HepG2 (cell line): ENCODE results near the gene ZNF48. TPM values are rescaled to one million over a fixed set of nuclear protein-coding genes. Genes with fewer than 3 reads are reported as not detected.

ENCODE experiments used
- ARNT ChIP-seq: fragments of 450-650 bp; IDR thresholded peaks from 2 replicates; pipeline ENCODE4 v1.6.1; 2017
- ATF4 ChIP-seq, 2 experiments: fragments of 450-650 bp in 1 of 2; sonication (generic) in 1 of 2; formaldehyde crosslinking; IDR thresholded peaks; 2 replicates each; pipeline versions ENCODE4 v1.5.0 to v1.8.0; 2020 to 2022; ENCODE audit warnings: mild to moderate bottlenecking in 1 of 2, missing genetic modification reagents in 1 of 2
- CENPX ChIP-seq: sonication (generic); formaldehyde crosslinking; IDR thresholded peaks from 2 replicates; pipeline ENCODE4 v1.9.0; 2021; ENCODE audit warnings: mild to moderate bottlenecking, missing genetic modification reagents, moderate library complexity
- HDAC1 ChIP-seq: sonication (generic); formaldehyde crosslinking; IDR thresholded peaks from 2 replicates; pipeline ENCODE4 v1.5.1; 2020; ENCODE audit warnings: mild to moderate bottlenecking, missing genetic modification reagents
- HDAC2 ChIP-seq: sonication (generic); formaldehyde crosslinking; IDR thresholded peaks from 2 replicates; pipeline ENCODE4 v1.4.0; 2020; ENCODE audit warnings: missing genetic modification reagents
- HIVEP1 ChIP-seq: sonication (generic); formaldehyde crosslinking; IDR thresholded peaks from 2 replicates; pipeline ENCODE4 v1.4.0; 2020; ENCODE audit warnings: mild to moderate bottlenecking, missing genetic modification reagents
- HMG20A ChIP-seq: IDR thresholded peaks from 2 replicates; pipeline ENCODE4 v1.6.1; 2016; ENCODE audit warnings: borderline replicate concordance
- LBX2 ChIP-seq: sonication (generic); formaldehyde crosslinking; IDR thresholded peaks from 2 replicates; pipeline ENCODE4 v1.5.0; 2020; ENCODE audit warnings: missing genetic modification reagents, mild to moderate bottlenecking, borderline replicate concordance
- NR2F2 ChIP-seq: IDR thresholded peaks from 2 replicates; pipeline ENCODE4 v1.6.1; 2012; ENCODE audit warnings: low read depth, inconsistent platforms, borderline replicate concordance
- PTBP1 ChIP-seq: fragments of 200-400 bp; formaldehyde crosslinking; IDR thresholded peaks from 2 replicates; pipeline ENCODE4 v1.6.1; 2018; ENCODE audit warnings: low read length, low read depth; ENCODE audit not compliant: poor library complexity, severe bottlenecking
- SOX13 ChIP-seq, 3 experiments: fragments of 450-650 bp in 1 of 3; sonication (generic) in 1 of 3; formaldehyde crosslinking in 1 of 3; IDR thresholded peaks in 2 of 3; conservative IDR thresholded peaks in 1 of 3; 2 replicates each; pipeline versions ENCODE4 v1.5.0 to v1.6.1; 2016 to 2020; ENCODE audit warnings: antibody characterized with exemption in 1 of 3, mild to moderate bottlenecking in 1 of 3, missing compliant biosample characterization in 1 of 3, missing genetic modification reagents in 1 of 3, moderate library complexity in 1 of 3
- TBL1XR1 ChIP-seq: fragments of 150-350 bp; IDR thresholded peaks from 2 replicates; pipeline ENCODE4 v1.6.1; 2014; ENCODE audit warnings: borderline replicate concordance, low read length; ENCODE audit not compliant: partially characterized antibody
- TEF ChIP-seq: sonication (generic); formaldehyde crosslinking; IDR thresholded peaks from 2 replicates; pipeline ENCODE4 v1.5.0; 2020; ENCODE audit warnings: missing genetic modification reagents
- ZEB1 ChIP-seq: IDR thresholded peaks from 2 replicates; pipeline ENCODE4 v1.6.1; 2012; ENCODE audit warnings: mild to moderate bottlenecking, low read depth, inconsistent platforms; ENCODE audit not compliant: insufficient replicate concordance
- ZNF234 ChIP-seq: sonication (generic); formaldehyde crosslinking; conservative IDR thresholded peaks from 2 replicates; pipeline ENCODE4 v1.5.1; 2020; ENCODE audit warnings: mild to moderate bottlenecking, missing genetic modification reagents
- ZNF335 ChIP-seq: sonication (generic); formaldehyde crosslinking; IDR thresholded peaks from 2 replicates; pipeline ENCODE4 v1.4.0; 2020; ENCODE audit warnings: missing genetic modification reagents
- ZNF44 ChIP-seq: sonication (generic); formaldehyde crosslinking; IDR thresholded peaks from 2 replicates; pipeline ENCODE4 v1.5.1; 2020; ENCODE audit warnings: mild to moderate bottlenecking, missing genetic modification reagents
- ZNF775 ChIP-seq: sonication (generic); formaldehyde crosslinking; IDR thresholded peaks from 2 replicates; pipeline ENCODE4 v1.4.0; 2020; ENCODE audit warnings: missing genetic modification reagents, mild to moderate bottlenecking, moderate library complexity, borderline replicate concordance
- polyA plus RNA-seq, 8 experiments: library from polyadenylated mRNA; depleted of rRNA in 3 of 8; stranded (reverse) in 7 of 8; unstranded in 1 of 8; fragments of >200 nt; fragmentation: Illumina TruSeq in 4 of 8; extraction: Trizol in 4 of 8; gene quantifications; 2 replicates each; pipeline versions ENCODE4 v1.2.1 to v1.2.3, GENCODE V29; 2011 to 2016; ENCODE audit warnings: low read depth in 4 of 8, missing spikeins in 1 of 8, mixed read lengths in 1 of 8; ENCODE audit not compliant: insufficient read depth in 1 of 8
- total RNA-seq, 5 experiments: library from RNA; depleted of rRNA; stranded (reverse); fragments of >200 nt; fragmentation: Illumina TruSeq; extraction: Trizol; gene quantifications; 2 replicates each; pipeline ENCODE4 v1.2.3, GENCODE V29; 2016; ENCODE audit warnings: low read depth in 1 of 5
- TF ChIP-seq, protein P1 (sequence below): sonication (generic); formaldehyde crosslinking; IDR thresholded peaks from 2 replicates; pipeline ENCODE4 v1.5.0; 2020; ENCODE audit warnings: mild to moderate bottlenecking, missing genetic modification reagents
- TF ChIP-seq, protein P2 (sequence below): sonication (generic); formaldehyde crosslinking; IDR thresholded peaks from 2 replicates; pipeline ENCODE4 v1.5.0; 2020; ENCODE audit warnings: missing genetic modification reagents, mild to moderate bottlenecking, borderline replicate concordance

ZNF48 gene
- total and polyA plus RNA-seq, 2 of the 13 experiments (the other 11 are each of a cell fraction or from before 2014, with no cell fraction given) = 9.9 to 12.3 TPM

DNA sequence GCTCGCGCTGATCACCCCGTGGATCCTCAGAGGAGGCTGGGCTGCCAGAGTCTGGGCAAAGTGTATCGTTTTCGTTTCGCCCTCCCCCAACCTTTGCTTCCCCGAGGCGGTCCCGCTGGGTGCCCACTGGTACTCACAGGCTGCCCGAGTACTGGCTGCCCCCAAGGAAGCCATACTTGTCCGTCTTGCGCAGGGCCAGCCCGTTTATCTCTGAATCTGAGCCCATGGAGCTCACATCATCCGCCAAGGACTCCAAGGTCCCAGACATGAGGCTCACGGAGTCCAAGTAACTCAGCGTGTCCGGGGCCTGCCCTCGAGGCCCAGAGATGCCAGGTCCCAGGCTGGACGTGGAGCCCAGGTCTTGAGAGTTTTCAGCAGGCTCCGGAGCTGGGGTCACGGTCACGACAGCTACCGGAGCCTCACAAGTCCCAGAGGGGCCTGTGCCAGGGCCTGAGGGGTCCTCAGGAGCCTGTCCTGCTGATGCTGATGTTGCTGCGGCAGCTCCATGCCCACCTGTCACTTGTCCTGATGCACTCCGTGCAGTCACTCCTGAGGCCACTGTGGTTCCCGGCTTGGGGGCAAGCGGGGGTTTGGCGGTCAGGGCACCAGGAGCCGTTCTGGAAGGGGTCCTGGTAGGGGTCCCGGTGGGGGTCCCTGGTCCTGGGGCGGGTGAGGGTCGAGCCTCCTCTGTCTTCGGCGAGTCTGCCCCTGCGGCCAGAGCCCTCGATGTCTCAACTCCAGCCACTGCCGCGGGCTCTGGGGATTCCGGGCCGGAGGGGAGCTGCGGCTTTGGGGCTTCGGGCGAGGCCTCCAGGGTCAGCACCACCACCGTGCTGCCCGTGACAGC, 25.9 kb upstream of the ZNF48 start (continued):
- TF ChIP-seq ZEB1 = no peak
- no peak for TF ChIP-seq ZNF234
- TF ChIP-seq ATF4 (CRISPR knock-in tag; IDR thresholded peaks at IDR 0.05) = no peak
- TF ChIP-seq, protein P1, sequence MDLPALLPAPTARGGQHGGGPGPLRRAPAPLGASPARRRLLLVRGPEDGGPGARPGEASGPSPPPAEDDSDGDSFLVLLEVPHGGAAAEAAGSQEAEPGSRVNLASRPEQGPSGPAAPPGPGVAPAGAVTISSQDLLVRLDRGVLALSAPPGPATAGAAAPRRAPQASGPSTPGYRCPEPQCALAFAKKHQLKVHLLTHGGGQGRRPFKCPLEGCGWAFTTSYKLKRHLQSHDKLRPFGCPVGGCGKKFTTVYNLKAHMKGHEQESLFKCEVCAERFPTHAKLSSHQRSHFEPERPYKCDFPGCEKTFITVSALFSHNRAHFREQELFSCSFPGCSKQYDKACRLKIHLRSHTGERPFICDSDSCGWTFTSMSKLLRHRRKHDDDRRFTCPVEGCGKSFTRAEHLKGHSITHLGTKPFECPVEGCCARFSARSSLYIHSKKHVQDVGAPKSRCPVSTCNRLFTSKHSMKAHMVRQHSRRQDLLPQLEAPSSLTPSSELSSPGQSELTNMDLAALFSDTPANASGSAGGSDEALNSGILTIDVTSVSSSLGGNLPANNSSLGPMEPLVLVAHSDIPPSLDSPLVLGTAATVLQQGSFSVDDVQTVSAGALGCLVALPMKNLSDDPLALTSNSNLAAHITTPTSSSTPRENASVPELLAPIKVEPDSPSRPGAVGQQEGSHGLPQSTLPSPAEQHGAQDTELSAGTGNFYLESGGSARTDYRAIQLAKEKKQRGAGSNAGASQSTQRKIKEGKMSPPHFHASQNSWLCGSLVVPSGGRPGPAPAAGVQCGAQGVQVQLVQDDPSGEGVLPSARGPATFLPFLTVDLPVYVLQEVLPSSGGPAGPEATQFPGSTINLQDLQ (CRISPR knock-in tag) = no peak
- TF ChIP-seq SOX13 (IDR thresholded peaks at IDR 0.05) = no peak
- no peak for TF ChIP-seq SOX13 (CRISPR knock-in tag; conservative IDR thresholded peaks at IDR 0.05 in 1 of 2, IDR thresholded peaks at IDR 0.05 in 1 of 2)
- TF ChIP-seq HMG20A = no peak
- peak; percentile 64 for TF ChIP-seq PTBP1
- no peak for TF ChIP-seq HDAC2 (CRISPR knock-in tag)
- TF ChIP-seq HIVEP1 (CRISPR knock-in tag) = 0 out of 2 replicates have a peak, but pooled peaks have one; percentile 60
- no peak for TF ChIP-seq ZNF775 (CRISPR knock-in tag)
- TF ChIP-seq CENPX (CRISPR knock-in tag) = no peak
- no peak for TF ChIP-seq TEF
- 0 out of 2 replicates have a peak, but pooled peaks have one; percentile 28 for TF ChIP-seq LBX2
- TF ChIP-seq ZNF335 (CRISPR knock-in tag) = no peak
- no peak for TF ChIP-seq ARNT
- no peak for TF ChIP-seq NR2F2
- TF ChIP-seq HDAC1 (CRISPR knock-in tag) = no peak
- TF ChIP-seq, protein P2, sequence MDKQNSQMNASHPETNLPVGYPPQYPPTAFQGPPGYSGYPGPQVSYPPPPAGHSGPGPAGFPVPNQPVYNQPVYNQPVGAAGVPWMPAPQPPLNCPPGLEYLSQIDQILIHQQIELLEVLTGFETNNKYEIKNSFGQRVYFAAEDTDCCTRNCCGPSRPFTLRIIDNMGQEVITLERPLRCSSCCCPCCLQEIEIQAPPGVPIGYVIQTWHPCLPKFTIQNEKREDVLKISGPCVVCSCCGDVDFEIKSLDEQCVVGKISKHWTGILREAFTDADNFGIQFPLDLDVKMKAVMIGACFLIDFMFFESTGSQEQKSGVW (CRISPR knock-in tag) = no peak
- TF ChIP-seq TBL1XR1 = no peak
- TF ChIP-seq ZNF44 (CRISPR knock-in tag) = peak; percentile 90; the same call in 1 of the 2 replicates
